CD4-positive, alpha-beta T cell (primary cell): Measurements from ENCODE around the gene MAL. TPM values are rescaled to one million over a fixed set of nuclear protein-coding genes. Genes with fewer than 3 reads are reported as not detected.
A peak's percentile ranks its signal among the peaks of the same experiment; 100 is the strongest.

Experiments used
- ATAC-seq: fragments of 200-7000 bp; cut with Tn5 transposase; one replicate; pipeline ENCODE4 v1.10.0; 2022; ENCODE audit warnings: mild to moderate bottlenecking; ENCODE audit not compliant: poor library complexity
- CTCF ChIA-PET: fragments of 350-600 bp; sonication (Branson Sonifier 250); formaldehyde crosslinking; loops from one replicate; lab custom pipeline; 2021; ENCODE audit warnings: antibody characterized with exemption, inconsistent platforms; lab: Charles Lee
- POLR2A ChIA-PET: fragments of 350-600 bp; sonication (Branson Sonifier 250); formaldehyde crosslinking; loops from one replicate; lab custom pipeline; 2021; ENCODE audit warnings: antibody characterized with exemption, inconsistent platforms; lab: Charles Lee
- DNase-seq, 14 experiments: peaks; one replicate each; pipeline ENCODE4 v3.0.0-alpha.2; 2013 to 2020; ENCODE audit warnings: mixed read lengths in 2 of 14
- H3K27ac ChIP-seq, 2 donors: one replicate each; pipeline versions ENCODE4 v1.5.1 to v1.7.0; 2013; ENCODE audit warnings: low read length in 2 of 2, low read depth in 1 of 2, mild to moderate bottlenecking in 1 of 2
- H3K27me3 ChIP-seq, 2 experiments: 1 replicate in 1 of 2; 2 replicates in 1 of 2; pipeline versions ENCODE4 v1.6.1 to v1.7.0; 2013; ENCODE audit warnings: low read length in 2 of 2, control low read depth in 1 of 2, mild to moderate bottlenecking in 1 of 2, moderate library complexity in 1 of 2; ENCODE audit not compliant: insufficient read depth in 2 of 2, control insufficient read depth in 1 of 2
- H3K36me3 ChIP-seq: one replicate; pipeline ENCODE4 v1.6.1; 2013; ENCODE audit warnings: low read length, control low read depth; ENCODE audit not compliant: insufficient read depth
- H3K4me1 ChIP-seq: one replicate; pipeline ENCODE4 v1.6.1; 2013; ENCODE audit warnings: low read length, control low read depth; ENCODE audit not compliant: insufficient read depth
- H3K4me3 ChIP-seq: one replicate; pipeline ENCODE4 v1.5.1; 2013; ENCODE audit warnings: mild to moderate bottlenecking, low read length, moderate library complexity
- H3K9me3 ChIP-seq, 2 experiments: 1 replicate in 1 of 2; 2 replicates in 1 of 2; pipeline versions ENCODE4 v1.6.1 to v1.7.0; 2013; ENCODE audit warnings: low read length in 2 of 2, mild to moderate bottlenecking in 2 of 2, control low read depth in 1 of 2, moderate library complexity in 1 of 2; ENCODE audit not compliant: control insufficient read depth in 1 of 2, insufficient read depth in 1 of 2
- H3K27ac Mint-ChIP-seq: one replicate; pipeline ENCODE4 v1.8.0; 2020; ENCODE audit warnings: mixed read lengths
- H3K27me3 Mint-ChIP-seq: one replicate; pipeline ENCODE4 v1.8.0; 2021; ENCODE audit warnings: mixed read lengths
- H3K36me3 Mint-ChIP-seq: one replicate; pipeline ENCODE4 v1.8.0; 2021; ENCODE audit warnings: low read depth, mixed read lengths
- H3K4me1 Mint-ChIP-seq: one replicate; pipeline ENCODE4 v1.8.0; 2021; ENCODE audit warnings: low read depth, mixed read lengths
- H3K4me3 Mint-ChIP-seq: one replicate; pipeline ENCODE4 v1.8.0; 2020; ENCODE audit warnings: mild to moderate bottlenecking, mixed read lengths
- H3K9me3 Mint-ChIP-seq: one replicate; pipeline ENCODE4 v1.8.0; 2020; ENCODE audit warnings: mixed read lengths
- CTCF ChIP-seq: fragments of 200-600 bp; IDR thresholded peaks from one replicate; pipeline ENCODE4 v1.8.0; 2022; ENCODE audit warnings: antibody characterized with exemption, mild to moderate bottlenecking
- intact Hi-C, 2 experiments: fragments of 100-400 bp; cut with DNase I in 1 of 2; cut with micrococcal nuclease in 1 of 2; formaldehyde crosslinking; loops; one replicate each; pipeline versions ENCODE4 v1.15.1 to v1.9.0; 2023 to 2025; cut with DNase I, micrococcal nuclease
- total RNA-seq, 174 experiments: library from RNA in 2 of 174; stranded (reverse) in 2 of 174; gene quantifications; one replicate each; pipeline ENCODE4 v1.2.3 and lab custom pipeline; 2021 to 2026

Gene MAL
- total RNA-seq, 2 experiments from 2014 or later = 101 to 102 TPM

GRCh38 chr2:95021023-95021416 lies 4.5 kb upstream of the MAL start:
- H3K4me3 ChIP-seq = no peak overlapping the region
- no peak overlapping the region for H3K27ac ChIP-seq
- no peaks in the 10 kb centered on the region for H3K9me3 ChIP-seq
- H3K4me1 Mint-ChIP-seq = peaks cover 36% of the 10 kb centered on the region
- peaks cover 4% of the 10 kb centered on the region for H3K36me3 Mint-ChIP-seq
- DNase-seq (no peak), ATAC-seq (no peak)
- no peak for TF ChIP-seq CTCF
- POLR2A ChIA-PET = interaction anchor here (8.4 kb wide), 1 partner anchor 55 kb away, joined by 749 read pairs; no protein-coding TSS in a partner anchor
- H3K27me3 ChIP-seq = no peaks in the 10 kb centered on the region
- H3K36me3 ChIP-seq = no peaks in the 10 kb centered on the region
- no peaks in the 10 kb centered on the region for H3K27me3 Mint-ChIP-seq
- CTCF ChIA-PET = interaction anchor here (5.5 to 5.7 kb wide), 2 partner anchors 57 to 94 kb away, joined by 85 to 223 read pairs; no protein-coding TSS in a partner anchor
- no peak overlapping the region for H3K27ac Mint-ChIP-seq
- peaks cover 38% of the 10 kb centered on the region for H3K4me1 ChIP-seq
- no peak overlapping the region for H3K4me3 Mint-ChIP-seq
- intact Hi-C loops = loop anchor here in 1 of 2 experiments (5.0 kb wide), 2 partner anchors 36 to 141 kb away; no protein-coding TSS in a partner anchor
- no peaks in the 10 kb centered on the region for H3K9me3 Mint-ChIP-seq

GRCh38 chr2:95021847-95022246 lies 3.7 kb upstream of the MAL start:
- H3K36me3 Mint-ChIP-seq = peaks cover 13% of the 10 kb centered on the region
- peaks cover 43% of the 10 kb centered on the region for H3K4me1 Mint-ChIP-seq
- ATAC-seq (no peak), DNase-seq (no peak)
- no peak overlapping the region for H3K4me3 Mint-ChIP-seq
- H3K27ac Mint-ChIP-seq = peak overlapping the region; percentile 77
- H3K9me3 ChIP-seq = no peaks in the 10 kb centered on the region
- H3K27me3 Mint-ChIP-seq = no peaks in the 10 kb centered on the region
- intact Hi-C loops = loop anchor here (1.0 to 5.0 kb wide), 6 partner anchors 33 to 185 kb away; partner anchors contain the start of gene ZNF892 (in 2 of the 2)
- no peaks in the 10 kb centered on the region for H3K9me3 Mint-ChIP-seq
- H3K27ac ChIP-seq = no peak overlapping the region
- no peak for TF ChIP-seq CTCF
- no peaks in the 10 kb centered on the region for H3K36me3 ChIP-seq
- ChIA-PET CTCF (interaction anchor here (1.0 to 5.7 kb wide), 19 partner anchors 10 to 129 kb away, joined by 3 to 223 read pairs (median 5); partner anchors contain the start of gene MRPS5), POLR2A (interaction anchor here (0.9 to 8.4 kb wide), 18 partner anchors 13 to 381 kb away, joined by 3 to 749 read pairs (median 6); partner anchors contain the start of genes FAHD2A, MRPS5, ZNF2 and ZNF514)
- H3K4me1 ChIP-seq = peaks cover 42% of the 10 kb centered on the region
- no peaks in the 10 kb centered on the region for H3K27me3 ChIP-seq
- H3K4me3 ChIP-seq = no peak overlapping the region

- Mint-ChIP-seq H3K27me3 (no peaks in the 10 kb centered on the region), H3K36me3 (peaks cover 20% of the 10 kb centered on the region), H3K4me3 (peak overlapping the region; percentile 84), H3K4me1 (peaks cover 50% of the 10 kb centered on the region), H3K9me3 (no peaks in the 10 kb centered on the region), H3K27ac (peak overlapping the region; percentile 77)
- DNase-seq (peak; percentile 78 to 92 (median 84)), ATAC-seq (peak; percentile 71)
- ChIA-PET POLR2A (interaction anchor here (0.9 to 8.4 kb wide), 20 partner anchors 12 to 380 kb away, joined by 3 to 749 read pairs (median 8); partner anchors contain the start of genes FAHD2A, MRPS5, ZNF2 and ZNF514), CTCF (interaction anchor here (0.9 to 5.7 kb wide), 21 partner anchors 9 to 128 kb away, joined by 3 to 223 read pairs (median 5); partner anchors contain the start of gene MRPS5)
- Histone ChIP-seq H3K9me3 (no peaks in the 10 kb centered on the region), H3K4me3 (no peak overlapping the region), H3K4me1 (peaks cover 50% of the 10 kb centered on the region), H3K36me3 (no peaks in the 10 kb centered on the region), H3K27me3 (no peaks in the 10 kb centered on the region), H3K27ac (no peak overlapping the region)
- intact Hi-C loops = loop anchor here (1.0 to 5.0 kb wide), 9 partner anchors 32 to 185 kb away; partner anchors contain the start of gene ZNF892 (in 2 of the 2)
- peak; percentile 90 for TF ChIP-seq CTCF
These were observed 2.9 kb upstream of the MAL start for GRCh38 chr2:95022309-95023221.
